ENCODE measurements around the gene TEX53.

The TEX53 gene

GRCh38 chr9:114657705-114658104 lies at the start of gene TEX53:
TEX53 (minus strand) TSS chr9:114657805; CDS start chr9:114657774, 31 bp downstream.
- no peak for DNase-seq (ENCODE audit: low read depth in 2 of 2)

- no peak for DNase-seq (ENCODE audit: low read depth in 2 of 2)
These were observed 49.1 kb upstream of the TEX53 start for GRCh38 chr9:114706711-114707110.

DNA sequence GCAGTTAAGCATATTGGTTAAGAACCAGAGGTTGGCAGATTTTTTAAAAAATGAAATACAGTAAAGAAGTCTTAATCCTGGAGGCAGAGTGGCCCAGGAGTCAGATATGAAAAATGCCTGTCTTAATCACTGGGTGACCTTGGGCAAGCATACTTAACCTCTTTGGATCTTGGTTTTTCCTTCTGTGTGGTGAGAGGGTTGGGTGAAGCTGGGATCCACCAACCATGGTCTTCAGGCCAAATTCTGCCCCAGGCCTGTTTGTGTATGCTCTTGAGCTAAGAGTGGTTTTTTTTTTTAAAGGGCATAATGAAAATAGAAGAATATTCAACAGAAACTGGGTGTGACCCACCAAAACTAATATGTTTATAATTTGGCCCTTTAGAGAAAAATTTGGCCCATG lies 44.4 kb upstream of the TEX53 start:
- DNase-seq (ENCODE audit: low read depth in 2 of 2) = no peak

- DNase-seq (ENCODE audit: low read depth in 2 of 2) = no peak
These were observed 40.3 kb upstream of the TEX53 start for GRCh38 chr9:114697951-114698351.

GRCh38 chr9:114696814-114697544 lies 39.4 kb upstream of the TEX53 start:
- DNase-seq (ENCODE audit: low read depth in 2 of 2) = peak in 1 of 2 donors; percentile 51

DNA sequence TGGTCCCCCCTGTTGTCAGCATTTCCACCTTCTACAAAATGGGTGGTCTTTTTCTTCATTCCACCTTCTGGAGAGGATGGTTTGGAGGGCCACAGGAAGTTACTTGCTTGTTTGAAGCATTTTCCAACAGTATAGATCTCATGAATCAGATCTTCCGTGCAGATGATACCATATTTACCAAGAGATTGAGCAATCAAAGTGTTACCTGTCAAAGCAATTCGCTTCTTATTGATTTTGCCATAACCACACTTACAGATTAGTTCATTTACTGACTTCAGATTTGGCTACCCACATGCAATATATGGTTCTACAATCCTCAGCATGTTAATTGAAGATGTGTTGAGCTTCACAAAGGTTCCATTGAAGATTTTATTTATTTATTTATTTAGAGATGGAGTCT lies 38.3 kb upstream of the TEX53 start:
- DNase-seq (ENCODE audit: low read depth in 2 of 2) = no peak

DNA sequence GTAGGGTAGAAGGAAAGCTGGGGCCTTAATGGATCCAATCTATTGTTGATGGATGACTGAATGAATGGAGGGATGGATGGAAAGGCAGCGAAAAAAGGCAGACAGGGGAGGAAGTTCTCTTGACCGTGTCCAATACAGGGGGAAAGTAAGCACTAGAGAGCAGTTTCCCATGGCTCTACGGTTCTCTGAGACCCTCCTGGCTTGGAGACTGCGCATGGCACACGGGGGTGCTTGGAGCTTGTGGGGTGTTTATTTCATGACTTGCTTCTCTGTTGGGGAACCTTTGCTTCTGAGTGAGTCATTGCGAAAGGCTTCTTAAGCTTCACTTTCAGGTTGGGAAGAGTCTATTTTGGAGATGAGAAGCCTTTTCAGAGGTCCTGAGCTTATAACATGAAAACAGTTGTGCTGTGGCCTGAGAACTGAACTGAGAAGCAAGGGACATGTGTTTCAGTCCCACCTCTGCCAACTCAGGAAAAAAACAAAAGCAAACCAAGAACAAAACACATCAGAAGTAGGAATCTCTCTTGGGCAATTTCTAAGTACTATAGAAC lies 37.2 kb upstream of the TEX53 start:
- DNase-seq (ENCODE audit: low read depth in 2 of 2) = no peak

GRCh38 chr9:114694146-114694545 lies 36.5 kb upstream of the TEX53 start:
- DNase-seq (ENCODE audit: low read depth in 2 of 2) = no peak

DNA sequence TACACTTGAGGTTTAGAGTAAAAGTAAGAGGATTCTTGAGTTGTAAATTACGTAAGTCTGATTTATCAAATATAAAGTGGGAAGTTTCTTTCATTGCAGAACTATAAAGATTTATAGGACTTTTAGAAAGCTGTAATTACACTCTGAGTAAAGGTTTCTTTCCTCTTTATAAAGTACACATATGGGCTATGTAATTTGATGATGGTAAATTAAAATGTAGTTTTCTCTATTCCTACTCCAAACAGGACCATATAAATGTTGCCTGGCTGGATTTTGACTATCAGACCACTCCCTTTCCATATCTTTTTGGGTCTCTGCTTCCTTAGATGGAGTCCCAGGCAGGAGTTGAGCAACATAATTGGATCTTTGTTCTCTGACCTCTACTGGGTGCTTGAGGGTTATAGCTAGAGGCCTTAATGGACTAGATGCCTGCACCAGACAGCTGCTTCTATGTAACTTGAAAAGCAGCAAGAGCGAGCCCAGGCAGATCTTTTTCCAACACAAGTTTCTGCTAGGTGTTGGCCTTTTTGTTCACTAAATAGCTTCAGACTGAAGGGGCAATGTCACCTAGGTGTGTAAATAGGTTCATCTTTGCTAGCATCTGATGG lies 35.7 kb upstream of the TEX53 start:
- DNase-seq (ENCODE audit: low read depth in 2 of 2) = no peak

DNA sequence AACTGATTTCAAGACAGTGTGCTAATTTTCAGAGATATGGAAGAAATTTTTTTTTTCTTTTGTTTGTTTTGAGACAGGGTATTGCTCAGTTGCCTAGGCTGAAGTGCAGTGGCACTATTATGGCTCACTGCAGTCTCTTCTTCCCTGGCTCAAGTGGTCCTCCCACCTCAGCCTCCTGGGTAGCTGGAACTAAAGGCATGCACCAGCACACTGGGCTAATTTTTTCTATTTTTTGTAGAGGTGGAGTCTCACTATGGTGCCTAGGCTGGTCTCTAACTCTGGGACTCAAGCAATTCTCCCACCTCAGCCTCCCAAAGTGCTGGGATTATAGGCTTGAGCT lies 34.3 kb upstream of the TEX53 start:
- no peak for DNase-seq (ENCODE audit: low read depth in 2 of 2)

DNA sequence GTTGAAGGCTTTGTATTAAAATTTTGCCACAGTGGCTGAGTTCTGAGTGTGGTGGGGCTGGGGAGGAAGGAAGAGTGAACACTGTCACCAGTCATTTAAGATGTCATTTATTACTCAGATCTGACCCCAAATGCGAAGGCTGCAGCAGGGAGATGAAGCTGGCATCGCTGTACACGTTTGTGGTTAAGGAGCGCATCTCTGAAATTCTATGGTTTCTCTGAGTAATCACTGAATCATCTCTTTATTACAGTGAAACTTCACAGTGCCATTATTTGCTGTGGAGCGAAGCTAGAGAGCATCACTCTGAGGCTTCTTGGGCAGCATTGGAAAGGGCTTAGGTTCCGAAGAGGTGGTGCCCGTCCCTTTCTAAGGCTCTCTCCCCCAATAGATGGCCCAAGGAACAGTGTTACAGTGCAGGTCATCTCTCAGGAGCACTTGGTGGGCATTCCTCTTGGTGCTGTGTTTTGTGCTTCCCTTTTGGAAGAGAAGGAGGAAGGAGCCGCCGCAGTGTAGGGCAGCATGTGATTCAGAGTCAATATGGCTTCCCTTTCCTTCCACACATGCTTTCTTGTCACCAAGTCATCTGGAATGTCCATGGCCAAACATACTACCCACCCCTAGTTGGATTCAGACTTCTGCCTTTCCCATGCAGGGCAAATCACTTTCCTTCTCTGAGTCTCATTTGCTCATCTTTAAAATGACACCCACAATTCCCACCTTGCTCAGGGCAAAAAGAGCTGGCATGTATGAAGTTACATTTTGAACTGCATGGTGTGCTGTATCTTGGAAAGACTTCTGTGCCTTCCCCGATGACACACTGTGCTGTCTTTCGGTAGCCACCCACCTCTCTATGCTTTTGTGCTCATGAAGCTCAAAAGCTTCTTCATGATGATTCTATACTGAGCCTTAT lies 33.7 kb upstream of the TEX53 start:
- peak; percentile 50 to 61 for DNase-seq (ENCODE audit: low read depth in 2 of 2)

DNA sequence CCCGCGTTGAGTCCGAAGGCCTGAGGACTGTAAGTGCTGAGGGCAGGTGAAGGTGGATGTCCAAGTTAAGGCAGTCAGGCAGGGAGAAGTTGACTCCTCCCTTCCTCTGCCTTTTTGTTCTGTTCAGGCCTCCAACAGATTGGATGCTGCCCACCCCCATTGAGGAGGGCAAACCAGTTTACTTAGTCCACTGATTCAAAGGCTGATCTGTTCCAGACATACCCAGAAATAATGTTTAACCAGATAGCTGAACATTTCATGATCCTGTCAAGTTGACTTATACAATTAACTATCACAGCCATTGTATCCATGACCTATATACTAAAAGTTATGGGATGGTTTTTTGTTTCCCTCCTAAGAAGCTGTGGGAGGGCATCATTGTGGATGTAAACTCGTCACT lies 32.7 kb upstream of the TEX53 start:
- no peak for DNase-seq (ENCODE audit: low read depth in 2 of 2)

GRCh38 chr9:114689813-114690212 lies 32.2 kb upstream of the TEX53 start:
- no peak for DNase-seq (ENCODE audit: low read depth in 2 of 2)

DNA sequence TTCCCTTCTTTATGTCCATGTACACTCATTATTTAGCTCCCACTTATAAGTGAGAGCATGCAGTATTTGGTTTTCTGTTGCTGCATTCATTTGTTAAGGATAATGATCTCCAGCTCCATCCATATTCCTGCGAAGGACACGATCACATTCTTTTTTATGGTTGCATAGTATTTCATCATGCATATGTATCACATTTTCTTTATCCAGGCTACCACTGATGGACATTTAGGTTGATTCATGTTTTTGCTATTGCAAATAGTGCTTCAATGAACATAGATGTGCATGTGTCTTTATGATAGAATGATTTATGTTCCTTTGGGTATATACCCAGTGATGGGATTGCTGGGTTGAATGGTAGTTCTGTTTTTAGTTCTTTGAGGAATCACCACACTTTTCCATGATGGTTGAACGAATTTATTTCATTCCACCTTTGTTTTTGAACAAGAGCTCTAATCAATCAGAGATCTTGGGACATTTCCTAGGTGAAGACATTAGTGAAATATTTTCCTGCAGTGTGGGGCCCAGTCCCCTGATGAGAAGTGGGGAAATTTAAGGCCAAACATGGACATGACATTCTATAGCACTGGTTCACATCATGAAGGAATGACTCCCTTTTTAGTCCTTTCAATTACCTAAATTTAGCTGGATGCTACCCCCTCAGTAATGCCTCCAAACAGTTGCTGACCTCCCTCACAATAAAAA lies 31.5 kb upstream of the TEX53 start:
- no peak for DNase-seq (ENCODE audit: low read depth in 2 of 2)

GRCh38 chr9:114688379-114688778 lies 30.8 kb upstream of the TEX53 start:
- no peak for DNase-seq (ENCODE audit: low read depth in 2 of 2)

DNA sequence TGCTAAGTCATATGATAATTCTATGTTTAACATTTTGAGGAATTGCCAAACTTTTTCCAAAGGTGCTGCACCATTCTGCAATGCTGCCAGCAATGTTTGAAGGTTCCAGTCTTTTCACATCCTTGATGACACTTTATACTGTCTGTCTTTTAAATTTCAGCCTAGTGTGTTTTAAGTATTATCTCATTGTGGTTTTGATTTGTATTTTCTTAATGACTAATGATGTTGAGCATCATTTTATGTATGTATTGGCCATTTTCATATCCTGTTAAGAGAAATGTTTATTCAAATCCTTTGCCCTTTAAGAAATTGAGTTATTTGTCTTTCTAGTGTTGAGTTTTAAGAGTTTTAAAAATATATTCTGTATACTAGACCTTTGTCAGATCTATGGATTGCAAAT lies 29.4 kb upstream of the TEX53 start:
- no peak for DNase-seq (ENCODE audit: low read depth in 2 of 2)

- DNase-seq (ENCODE audit: low read depth in 2 of 2) = no peak
These were observed 28.3 kb upstream of the TEX53 start for GRCh38 chr9:114685951-114686350.

DNA sequence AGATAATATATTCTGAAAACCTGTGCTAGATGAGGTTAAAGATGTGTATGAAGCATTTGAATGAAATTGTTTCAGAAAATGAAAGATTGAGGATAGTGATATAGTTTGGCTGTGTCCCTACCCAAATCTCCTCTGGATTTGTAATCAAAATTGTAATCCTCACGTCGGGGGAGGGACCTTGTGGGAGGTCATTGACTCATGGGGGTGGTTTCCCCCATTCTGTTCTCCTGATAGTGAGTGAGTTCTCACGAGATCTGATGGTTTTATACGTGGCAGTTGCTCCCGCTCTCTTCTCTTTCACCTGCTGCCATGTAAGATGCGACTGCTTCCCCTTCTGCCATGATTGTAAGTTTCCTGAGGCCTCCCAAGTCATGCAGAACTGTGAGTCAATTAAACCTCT lies 26.4 kb upstream of the TEX53 start:
- no peak for DNase-seq (ENCODE audit: low read depth in 2 of 2)

GRCh38 chr9:114682846-114683245 lies 25.2 kb upstream of the TEX53 start:
- no peak for DNase-seq (ENCODE audit: low read depth in 2 of 2)

GRCh38 chr9:114681594-114682332 lies 24.2 kb upstream of the TEX53 start, which contains the start of gene TEX48:
TEX48 (minus strand) TSS chr9:114682192; CDS start chr9:114671723, 10,469 bp downstream.
- peak; percentile 65 to 89 for DNase-seq (ENCODE audit: low read depth in 2 of 2)
